ENCODE measurements around the gene CDK1.

The CDK1 gene

GRCh38 chr10:60778214-60778970, at the start of gene CDK1:
Gene CDK1, plus strand, starts transcription at chr10:60778478. Its CDS starts 1,688 bp downstream, at chr10:60780166.
- DNase-seq (ENCODE audit: low spot score) = peak; percentile 98

- DNase-seq (ENCODE audit: low spot score) = no peak
These were observed 49.2 kb upstream of the CDK1 start for GRCh38 chr10:60729106-60729505.

- DNase-seq (ENCODE audit: low spot score) = no peak
These were observed 47.0 kb upstream of the CDK1 start for GRCh38 chr10:60731134-60731885.

GRCh38 chr10:60732198-60732806, 46.0 kb upstream of the CDK1 start:
- no peak for DNase-seq (ENCODE audit: low spot score)

GRCh38 chr10:60732807-60733516, 45.3 kb upstream of the CDK1 start:
- DNase-seq (ENCODE audit: low spot score) = no peak

- DNase-seq (ENCODE audit: low spot score) = no peak
These were observed 44.8 kb upstream of the CDK1 start for GRCh38 chr10:60733517-60733822.

- no peak for DNase-seq (ENCODE audit: low spot score)
These were observed 44.5 kb upstream of the CDK1 start for GRCh38 chr10:60733826-60734225.

- DNase-seq (ENCODE audit: low spot score) = no peak
These were observed 44.1 kb upstream of the CDK1 start for GRCh38 chr10:60734226-60734625.

GRCh38 chr10:60735244-60735643, 43.0 kb upstream of the CDK1 start:
- no peak for DNase-seq (ENCODE audit: low spot score)

- no peak for DNase-seq (ENCODE audit: low spot score)
These were observed 41.0 kb upstream of the CDK1 start for GRCh38 chr10:60737242-60737641.

GRCh38 chr10:60739558-60739957, 38.7 kb upstream of the CDK1 start:
- DNase-seq (ENCODE audit: low spot score) = no peak

GRCh38 chr10:60742512-60742911, 35.8 kb upstream of the CDK1 start:
- DNase-seq (ENCODE audit: low spot score) = no peak

GRCh38 chr10:60747817-60748469, 30.3 kb upstream of the CDK1 start:
- DNase-seq (ENCODE audit: low spot score) = no peak

GRCh38 chr10:60753152-60753551, 25.1 kb upstream of the CDK1 start:
- no peak for DNase-seq (ENCODE audit: low spot score)

GRCh38 chr10:60753817-60754216, 24.5 kb upstream of the CDK1 start:
- DNase-seq (ENCODE audit: low spot score) = no peak

GRCh38 chr10:60757420-60757895, 20.8 kb upstream of the CDK1 start:
- DNase-seq (ENCODE audit: low spot score) = no peak

GRCh38 chr10:60759181-60759580, 19.1 kb upstream of the CDK1 start:
- no peak for DNase-seq (ENCODE audit: low spot score)

- DNase-seq (ENCODE audit: low spot score) = no peak
These were observed 17.5 kb upstream of the CDK1 start for GRCh38 chr10:60760711-60761210.

GRCh38 chr10:60762554-60762953, 15.7 kb upstream of the CDK1 start:
- DNase-seq (ENCODE audit: low spot score) = no peak

GRCh38 chr10:60767424-60767823, 10.9 kb upstream of the CDK1 start:
- DNase-seq (ENCODE audit: low spot score) = no peak

- DNase-seq (ENCODE audit: low spot score) = no peak
These were observed 8.9 kb upstream of the CDK1 start for GRCh38 chr10:60769406-60769805.
